Sigmoid colon (tissue), 3 donors: ENCODE data around the gene PDXDC1.

Source experiments
- CTCF ChIP-seq, 4 experiments: fragments of 450-650 bp in 3 of 4; fragments of 200-600 bp in 1 of 4; IDR thresholded peaks; one replicate each; pipeline ENCODE4 v1.5.1; 2016 to 2019; ENCODE audit warnings: antibody characterized with exemption in 4 of 4, mild to moderate bottlenecking in 3 of 4, moderate library complexity in 2 of 4
- POLR2A ChIP-seq, 2 donors: fragments of 450-650 bp; IDR thresholded peaks; one replicate each; pipeline ENCODE4 v1.6.1; 2016; ENCODE audit warnings: antibody characterized with exemption in 2 of 2, mild to moderate bottlenecking in 2 of 2, moderate library complexity in 2 of 2

GRCh38 chr16:15031179-15031578 lies 56.4 kb downstream of the PDXDC1 start:
- TF ChIP-seq CTCF (IDR thresholded peaks at IDR 0.05) (no peak), POLR2A (IDR thresholded peaks at IDR 0.05) (no peak)
